DND-41 (cell line): ENCODE measurements around the gene ANTKMT.

Experiments
- EZH2 ChIP-seq: IDR thresholded peaks from 3 replicates; pipeline ENCODE4 v1.6.1; 2012; ENCODE audit warnings: borderline replicate concordance, low read depth, mild to moderate bottlenecking, moderate library complexity, low read length, inconsistent platforms; ENCODE audit not compliant: severe bottlenecking
- TF ChIP-seq, protein P1 (sequence below): IDR thresholded peaks from 2 replicates; pipeline ENCODE4 v1.5.1; 2012; ENCODE audit warnings: borderline replicate concordance, low read length, moderate library complexity, mild to moderate bottlenecking; ENCODE audit not compliant: poor library complexity, severe bottlenecking; ENCODE audit errors: extremely low read depth

- TF ChIP-seq, protein P1, sequence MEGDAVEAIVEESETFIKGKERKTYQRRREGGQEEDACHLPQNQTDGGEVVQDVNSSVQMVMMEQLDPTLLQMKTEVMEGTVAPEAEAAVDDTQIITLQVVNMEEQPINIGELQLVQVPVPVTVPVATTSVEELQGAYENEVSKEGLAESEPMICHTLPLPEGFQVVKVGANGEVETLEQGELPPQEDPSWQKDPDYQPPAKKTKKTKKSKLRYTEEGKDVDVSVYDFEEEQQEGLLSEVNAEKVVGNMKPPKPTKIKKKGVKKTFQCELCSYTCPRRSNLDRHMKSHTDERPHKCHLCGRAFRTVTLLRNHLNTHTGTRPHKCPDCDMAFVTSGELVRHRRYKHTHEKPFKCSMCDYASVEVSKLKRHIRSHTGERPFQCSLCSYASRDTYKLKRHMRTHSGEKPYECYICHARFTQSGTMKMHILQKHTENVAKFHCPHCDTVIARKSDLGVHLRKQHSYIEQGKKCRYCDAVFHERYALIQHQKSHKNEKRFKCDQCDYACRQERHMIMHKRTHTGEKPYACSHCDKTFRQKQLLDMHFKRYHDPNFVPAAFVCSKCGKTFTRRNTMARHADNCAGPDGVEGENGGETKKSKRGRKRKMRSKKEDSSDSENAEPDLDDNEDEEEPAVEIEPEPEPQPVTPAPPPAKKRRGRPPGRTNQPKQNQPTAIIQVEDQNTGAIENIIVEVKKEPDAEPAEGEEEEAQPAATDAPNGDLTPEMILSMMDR = peak; percentile 51
- TF ChIP-seq EZH2 = no peak
These were observed 1.0 kb upstream of the ANTKMT start for GRCh38 chr16:719815-720446.
